Glomerular endothelial cell (primary cell): Measurements from ENCODE around the gene SKAP1. TPM values are rescaled to one million over a fixed set of nuclear protein-coding genes. Genes with fewer than 3 reads are reported as not detected.
"Not testable (repeated sequence)": the region's sequence is repeated elsewhere in the genome, so short reads cannot be mapped to it uniquely, and the experiment has no call there.

Experiments used
- DNase-seq: peaks from one replicate; pipeline ENCODE4 v3.0.0-alpha.2; 2011; ENCODE audit warnings: low read depth, low spot score; ENCODE audit errors: extremely low read depth
- total RNA-seq: library from RNA; depleted of rRNA; stranded (reverse); fragments of >200 nt; gene quantifications from 2 replicates; pipeline ENCODE4 v1.2.3, GENCODE V29; 2015

Gene SKAP1
- total RNA-seq, 1 donor from 2014 or later: 0.99 TPM

DNA sequence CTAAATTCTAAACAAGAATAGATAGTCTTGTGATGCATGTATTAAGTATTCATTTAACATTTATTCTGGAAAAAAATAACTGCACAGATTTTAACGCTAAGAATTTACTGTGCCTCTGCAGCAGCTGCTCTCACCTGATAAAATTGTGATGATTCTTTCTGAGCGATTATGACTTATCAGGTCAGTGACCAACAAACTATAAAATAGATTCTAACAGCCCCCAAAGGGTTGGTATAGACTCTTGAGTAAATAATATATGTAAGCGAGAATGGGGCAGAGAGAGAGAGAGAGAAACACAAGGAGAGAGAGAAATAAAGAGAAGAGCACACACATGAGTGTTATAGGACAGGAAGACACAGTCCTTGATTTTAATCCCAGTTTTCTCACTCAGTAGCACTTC lies 178.1 kb downstream of the SKAP1 start:
- no peak for DNase-seq

DNA sequence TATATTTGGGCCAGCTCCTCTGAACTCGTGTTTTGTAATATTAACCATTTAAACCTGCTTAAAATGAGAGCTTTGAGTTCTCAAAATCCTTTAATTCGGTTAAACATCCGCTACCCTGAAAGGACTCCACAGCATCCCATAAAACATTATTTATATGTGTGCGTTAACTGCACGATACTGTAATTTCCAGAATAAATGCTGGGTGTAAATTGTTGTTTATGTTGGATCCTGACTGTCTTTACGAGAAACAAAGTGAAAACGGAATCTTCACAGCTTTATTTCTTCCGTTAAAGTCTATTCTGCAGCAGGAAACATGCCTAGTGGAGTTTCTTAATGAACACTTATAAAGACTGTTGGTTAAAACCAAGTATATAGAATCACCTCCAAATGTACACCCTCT lies 179.1 kb downstream of the SKAP1 start:
- no peak for DNase-seq

DNA sequence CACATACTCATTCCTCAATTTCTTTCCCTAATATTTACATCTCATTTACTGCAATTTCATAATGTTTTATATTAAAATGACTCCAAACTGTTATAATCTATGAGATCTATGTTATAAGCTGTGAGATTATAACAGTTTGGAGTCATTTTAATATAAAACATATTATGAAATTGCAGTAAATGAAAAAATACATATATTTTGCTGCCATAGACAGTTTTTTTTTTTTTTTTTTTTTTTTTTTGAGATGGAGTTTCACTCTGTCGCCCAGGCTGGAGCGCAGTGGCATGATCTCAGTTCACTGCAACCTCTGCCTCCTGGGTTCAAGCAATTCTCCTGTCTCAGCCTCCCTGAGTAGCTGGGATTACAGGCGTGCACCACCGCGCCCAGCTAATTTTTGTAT lies 180.0 kb downstream of the SKAP1 start:
- not testable (repeated sequence) for DNase-seq

- no peak for DNase-seq
These were observed 182.4 kb downstream of the SKAP1 start for GRCh38 chr17:48247603-48248002.

DNA sequence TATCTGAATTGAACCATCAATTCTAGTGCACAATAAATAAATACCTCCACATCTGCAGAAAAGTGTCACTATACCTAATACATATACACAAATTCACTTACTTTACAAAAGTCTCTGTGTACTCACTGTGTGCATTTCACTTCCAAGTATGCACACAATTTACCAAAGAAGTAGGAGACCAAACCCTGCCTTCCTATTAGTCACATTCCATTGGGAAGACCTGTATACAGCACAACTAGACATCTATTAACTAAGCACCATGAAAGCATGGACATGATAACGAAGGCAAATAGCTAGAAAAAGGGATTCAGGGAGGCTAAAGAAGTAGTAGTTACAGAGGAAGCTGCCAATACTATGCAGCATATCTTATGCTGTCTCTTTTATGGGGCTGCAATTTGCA lies 183.0 kb downstream of the SKAP1 start:
- no peak for DNase-seq

GRCh38 chr17:48246612-48247011 lies 183.4 kb downstream of the SKAP1 start:
- no peak for DNase-seq

DNA sequence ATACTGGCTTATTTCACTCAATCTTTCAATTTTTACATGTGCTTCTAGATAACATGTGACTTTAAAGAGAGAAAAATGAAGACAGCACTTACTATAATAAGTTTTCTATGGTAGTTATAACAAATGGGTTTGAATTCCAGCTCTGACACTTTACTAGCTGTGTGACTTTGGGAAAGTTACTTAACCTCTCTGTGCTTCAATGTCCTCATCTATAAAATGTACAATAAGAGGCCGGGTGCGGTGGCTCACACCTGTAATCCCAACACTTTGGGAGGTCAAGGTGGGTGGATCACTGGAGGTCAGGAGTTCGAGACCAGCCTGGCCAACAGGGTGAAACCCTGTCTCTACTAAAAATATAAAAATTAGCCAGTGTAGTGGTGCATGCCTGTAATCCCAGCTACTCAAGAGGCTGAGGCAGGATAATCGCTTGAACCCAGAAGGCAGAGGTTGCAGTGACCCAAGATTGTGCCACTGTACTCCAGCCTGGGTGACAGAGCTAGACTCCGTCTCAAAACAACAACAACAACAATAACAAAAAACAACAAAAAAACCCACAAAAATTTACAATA lies 184.5 kb downstream of the SKAP1 start:
- DNase-seq: not testable (repeated sequence)

DNA sequence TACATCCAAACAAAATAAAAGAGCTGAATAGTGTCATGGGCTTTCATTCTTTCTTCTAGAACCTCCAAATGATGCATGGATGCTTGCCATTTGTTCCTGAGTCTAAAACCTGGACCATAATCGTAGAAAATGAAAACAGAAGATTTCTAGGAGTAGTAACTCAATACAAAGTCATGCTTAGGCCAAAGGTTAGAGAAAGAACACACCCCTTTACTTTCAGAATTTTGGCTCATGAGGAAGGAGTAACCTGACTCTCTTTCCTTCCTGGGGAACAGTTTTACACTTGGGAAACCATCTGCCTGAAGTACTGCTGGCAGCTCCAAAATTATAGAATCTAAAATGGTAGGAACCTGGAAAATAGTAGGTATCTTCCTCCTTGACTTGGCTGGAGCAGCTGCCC lies 185.2 kb downstream of the SKAP1 start:
- DNase-seq: no peak

GRCh38 chr17:48244121-48244711 lies 185.8 kb downstream of the SKAP1 start:
- DNase-seq: peak; percentile 96

- no peak for DNase-seq
These were observed 188.1 kb downstream of the SKAP1 start for GRCh38 chr17:48241770-48242497.

DNA sequence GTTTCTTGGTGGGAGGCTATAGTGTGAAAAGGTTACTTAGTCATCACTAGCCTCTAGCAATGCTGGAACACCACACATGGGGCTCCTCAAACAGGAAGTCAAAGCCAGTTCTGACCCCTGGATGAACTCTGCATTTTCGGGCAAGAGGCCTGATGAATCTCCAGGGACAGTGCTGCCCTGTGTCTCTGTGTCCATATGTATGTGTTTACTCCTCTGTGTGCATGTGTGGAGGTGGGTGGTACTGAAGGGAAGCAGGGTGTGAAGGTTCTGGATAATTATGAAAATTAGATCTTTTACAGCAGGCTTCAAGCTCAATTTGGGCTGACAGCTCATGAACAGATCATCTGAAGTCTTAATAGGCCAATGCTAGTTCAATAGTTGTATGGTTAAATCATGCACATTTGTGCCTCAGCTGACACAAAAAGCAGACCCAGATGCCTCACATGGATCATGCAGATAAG lies 188.9 kb downstream of the SKAP1 start:
- DNase-seq: no peak

- DNase-seq: no peak
These were observed 189.4 kb downstream of the SKAP1 start for GRCh38 chr17:48240562-48241130.

DNA sequence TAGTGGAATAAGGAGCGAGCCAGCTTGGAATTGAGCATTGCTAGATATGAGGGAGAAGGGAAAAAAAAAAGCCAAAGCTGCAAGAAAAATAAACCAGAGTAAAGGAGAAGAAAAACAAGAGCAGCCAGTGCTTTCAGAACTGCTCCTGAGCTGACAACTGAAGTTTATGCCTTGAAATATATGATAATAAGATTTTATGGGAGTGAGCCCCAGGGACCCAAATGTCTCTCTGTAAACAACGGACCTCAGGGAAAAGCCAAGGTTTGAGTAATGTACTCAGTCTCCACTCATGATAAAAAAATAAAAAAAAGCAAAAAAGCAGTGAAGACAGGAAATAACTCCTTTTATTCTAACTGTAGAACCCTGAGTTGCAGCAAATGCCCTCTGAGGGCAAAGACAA lies 189.9 kb downstream of the SKAP1 start:
- DNase-seq: no peak

DNA sequence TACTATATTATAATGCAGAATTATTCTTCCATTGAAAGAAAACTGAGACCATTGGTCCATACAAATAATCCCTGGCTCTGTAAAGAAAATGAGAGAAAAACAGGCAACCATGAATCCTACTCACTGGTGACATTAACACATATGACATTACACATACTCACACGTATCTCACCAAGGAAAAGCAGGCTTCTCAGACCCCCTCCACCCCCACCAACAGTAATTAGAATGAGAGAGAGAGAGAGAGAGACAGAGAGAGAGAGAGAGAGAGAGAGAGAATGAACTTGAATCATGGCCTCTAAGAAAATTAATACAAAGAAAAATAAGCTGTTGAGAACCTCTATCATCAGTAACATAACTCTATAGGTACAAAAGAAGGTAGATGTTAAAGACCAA lies 190.4 kb downstream of the SKAP1 start:
- no peak for DNase-seq

DNA sequence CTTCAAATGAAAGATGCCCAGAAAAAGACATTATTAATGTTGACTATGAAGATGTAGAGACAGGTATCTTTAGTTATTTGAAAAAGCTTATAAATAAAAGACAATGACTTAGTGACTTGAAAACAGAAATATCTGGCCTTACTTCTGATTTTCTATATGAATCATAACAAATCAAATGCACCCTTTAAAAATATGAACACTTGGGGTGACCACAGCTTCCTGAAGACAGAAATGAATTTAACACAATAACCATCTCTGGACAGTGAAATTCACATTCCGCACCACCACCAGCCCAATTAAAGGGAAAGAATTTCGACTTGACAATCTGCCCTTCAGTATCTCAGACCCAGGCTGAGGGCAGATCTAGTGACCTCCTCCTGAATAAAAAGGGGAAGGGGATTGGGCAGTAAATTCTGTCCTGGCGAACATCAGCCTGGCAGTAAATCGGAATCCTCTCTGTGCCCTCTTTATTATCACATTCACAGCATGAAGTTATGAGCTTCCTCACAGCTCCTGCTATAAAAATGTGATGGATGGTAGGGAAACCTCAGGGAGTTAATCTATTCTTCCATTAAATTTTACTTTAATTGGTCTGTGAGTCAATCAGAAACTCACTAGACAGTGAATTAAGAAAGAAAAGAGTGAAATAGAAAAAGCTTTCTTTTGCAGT lies 190.9 kb downstream of the SKAP1 start:
- DNase-seq: no peak

GRCh38 chr17:48237456-48237855 lies 192.6 kb downstream of the SKAP1 start:
- DNase-seq: no peak

GRCh38 chr17:48236681-48237134 lies 193.3 kb downstream of the SKAP1 start:
- DNase-seq: no peak

- DNase-seq: no peak
These were observed 195.1 kb downstream of the SKAP1 start for GRCh38 chr17:48234922-48235321.

GRCh38 chr17:48231995-48232959 lies 197.7 kb downstream of the SKAP1 start:
- DNase-seq: no peak

- no peak for DNase-seq
These were observed 200.1 kb downstream of the SKAP1 start for GRCh38 chr17:48229936-48230335.
